Nephron (organoid): ENCODE results near the gene FAM120C.
A peak's percentile ranks its signal among the peaks of the same experiment; 100 is the strongest.

Experiments used
- H3K27ac Mint-ChIP-seq, 3 experiments: 2 replicates each; pipeline ENCODE4 v1.8.0; 2020; ENCODE audit warnings: mixed read lengths in 3 of 3, mild to moderate bottlenecking in 2 of 3, moderate library complexity in 1 of 3
- H3K27me3 Mint-ChIP-seq: 2 replicates; pipeline ENCODE4 v1.8.0; 2021; ENCODE audit warnings: low read depth, mild to moderate bottlenecking, moderate library complexity, mixed read lengths
- H3K36me3 Mint-ChIP-seq: 2 replicates; pipeline ENCODE4 v1.8.0; 2020; ENCODE audit warnings: low read depth, mixed read lengths
- H3K4me1 Mint-ChIP-seq: 2 replicates; pipeline ENCODE4 v1.8.0; 2020; ENCODE audit warnings: mixed read lengths
- H3K4me3 Mint-ChIP-seq, 3 experiments: 2 replicates each; pipeline ENCODE4 v1.8.0; 2020; ENCODE audit warnings: mild to moderate bottlenecking in 3 of 3, mixed read lengths in 3 of 3, moderate library complexity in 2 of 3
- H3K9me3 Mint-ChIP-seq: 2 replicates; pipeline ENCODE4 v1.8.0; 2020; ENCODE audit warnings: mixed read lengths
- TF ChIP-seq, protein P1 (sequence below), 3 experiments: fragments of 200-600 bp; sonication (generic); IDR thresholded peaks; one replicate each; pipeline ENCODE4 v1.5.0; 2021; ENCODE audit warnings: antibody characterized with exemption in 3 of 3; ENCODE audit not compliant: unreplicated experiment in 3 of 3

FAM120C gene

DNA sequence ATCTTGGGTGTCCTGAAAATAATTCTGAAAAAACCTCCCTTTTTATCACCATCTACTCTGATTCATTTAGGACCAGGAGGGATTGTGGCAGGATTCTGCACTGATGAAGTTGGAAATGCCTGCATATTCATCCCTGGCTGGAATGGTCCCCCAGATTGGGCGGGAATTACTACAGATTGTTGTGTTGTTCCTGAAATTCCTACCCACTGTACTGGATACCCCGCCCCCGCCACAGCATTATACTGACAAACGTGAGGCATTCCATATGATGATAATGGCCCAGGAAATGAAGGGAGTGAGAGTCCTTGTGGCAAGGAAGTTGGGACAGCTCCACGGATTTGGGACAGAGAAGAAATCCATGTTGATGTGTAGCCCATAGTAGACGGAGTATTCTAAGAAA is 15.2 kb upstream of the FAM120C start:
- H3K9me3 Mint-ChIP-seq: no peaks in the 10 kb centered on the region
- H3K27ac Mint-ChIP-seq: no peak overlapping the region
- TF ChIP-seq, protein P1, sequence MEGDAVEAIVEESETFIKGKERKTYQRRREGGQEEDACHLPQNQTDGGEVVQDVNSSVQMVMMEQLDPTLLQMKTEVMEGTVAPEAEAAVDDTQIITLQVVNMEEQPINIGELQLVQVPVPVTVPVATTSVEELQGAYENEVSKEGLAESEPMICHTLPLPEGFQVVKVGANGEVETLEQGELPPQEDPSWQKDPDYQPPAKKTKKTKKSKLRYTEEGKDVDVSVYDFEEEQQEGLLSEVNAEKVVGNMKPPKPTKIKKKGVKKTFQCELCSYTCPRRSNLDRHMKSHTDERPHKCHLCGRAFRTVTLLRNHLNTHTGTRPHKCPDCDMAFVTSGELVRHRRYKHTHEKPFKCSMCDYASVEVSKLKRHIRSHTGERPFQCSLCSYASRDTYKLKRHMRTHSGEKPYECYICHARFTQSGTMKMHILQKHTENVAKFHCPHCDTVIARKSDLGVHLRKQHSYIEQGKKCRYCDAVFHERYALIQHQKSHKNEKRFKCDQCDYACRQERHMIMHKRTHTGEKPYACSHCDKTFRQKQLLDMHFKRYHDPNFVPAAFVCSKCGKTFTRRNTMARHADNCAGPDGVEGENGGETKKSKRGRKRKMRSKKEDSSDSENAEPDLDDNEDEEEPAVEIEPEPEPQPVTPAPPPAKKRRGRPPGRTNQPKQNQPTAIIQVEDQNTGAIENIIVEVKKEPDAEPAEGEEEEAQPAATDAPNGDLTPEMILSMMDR (IDR thresholded peaks at IDR 0.05; ENCODE audit: unreplicated experiment in 3 of 3): no peak
- H3K4me3 Mint-ChIP-seq: no peak overlapping the region
- H3K4me1 Mint-ChIP-seq: no peaks in the 10 kb centered on the region
- H3K36me3 Mint-ChIP-seq: peaks cover 5% of the 10 kb centered on the region
- no peaks in the 10 kb centered on the region for H3K27me3 Mint-ChIP-seq

DNA sequence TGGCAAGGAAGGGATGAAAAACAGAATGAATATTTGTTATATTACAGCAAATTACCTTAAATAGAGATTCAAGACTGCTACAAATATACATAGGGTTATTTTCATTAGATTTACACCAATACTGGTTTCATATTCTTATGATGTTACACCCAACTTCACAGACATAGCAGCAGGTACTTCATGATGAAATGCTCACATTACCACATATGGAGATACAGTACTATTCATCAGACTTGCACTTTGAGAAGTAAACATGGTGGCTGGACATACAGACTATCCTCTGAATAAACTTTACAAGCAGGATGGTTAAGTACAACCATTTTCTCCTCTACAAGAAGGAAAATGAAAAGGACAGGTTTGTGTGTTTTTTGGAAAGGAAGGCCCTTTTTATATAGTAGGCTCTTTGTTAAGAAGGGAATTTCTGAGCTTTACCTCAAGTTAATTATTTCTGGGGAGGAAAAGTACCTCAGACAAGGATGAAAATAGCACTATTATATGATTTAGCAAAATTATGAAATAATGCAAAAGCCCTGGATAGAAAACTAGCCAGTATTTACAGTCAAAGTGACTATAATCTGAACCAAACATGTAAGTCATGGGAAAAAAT is 12.0 kb upstream of the FAM120C start:
- Mint-ChIP-seq H3K27me3 (no peaks in the 10 kb centered on the region), H3K4me1 (no peaks in the 10 kb centered on the region), H3K27ac (no peak overlapping the region)

DNA sequence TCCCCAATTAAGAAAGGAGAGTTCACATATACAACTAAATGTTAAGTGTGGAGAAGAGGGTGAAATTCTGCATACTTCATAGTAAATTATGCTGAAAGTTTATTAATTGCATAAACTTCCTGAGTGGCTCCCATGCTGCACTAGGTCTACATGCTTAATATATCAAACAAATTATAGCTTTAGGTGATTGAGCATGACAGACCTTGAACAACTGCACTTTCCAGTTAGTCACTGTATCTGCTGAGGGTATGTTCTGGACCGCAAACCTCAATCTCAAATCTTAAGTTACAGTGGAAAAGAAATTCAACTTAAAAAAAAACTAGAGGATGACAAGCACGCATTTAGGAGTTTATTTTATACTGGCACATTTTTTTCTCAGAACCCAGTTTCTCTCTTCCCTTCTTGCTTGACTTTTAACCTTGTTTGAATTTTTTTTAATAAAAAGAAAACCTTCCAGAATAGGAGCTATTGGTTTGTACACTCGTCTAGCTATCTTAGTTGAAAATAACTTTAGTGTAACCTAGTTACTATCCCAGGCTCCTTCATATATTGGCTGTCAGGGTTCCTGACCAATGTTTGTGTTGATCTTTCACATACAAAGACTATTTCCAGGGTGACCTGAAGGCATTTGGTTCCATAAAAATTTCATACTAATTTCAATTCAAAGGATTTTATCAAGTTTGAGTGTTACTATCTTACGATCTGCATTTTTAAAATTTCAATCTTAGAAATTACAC is 10.2 kb upstream of the FAM120C start:
- Mint-ChIP-seq H3K9me3 (no peaks in the 10 kb centered on the region), H3K27me3 (no peaks in the 10 kb centered on the region), H3K4me1 (no peaks in the 10 kb centered on the region), H3K27ac (no peak overlapping the region), H3K4me3 (no peak overlapping the region), H3K36me3 (no peaks in the 10 kb centered on the region)
- TF ChIP-seq, protein P1 (IDR thresholded peaks at IDR 0.05; ENCODE audit: unreplicated experiment in 3 of 3): no peak

More for the DNA sequence above, 12.0 kb upstream of the FAM120C start:
- TF ChIP-seq, protein P1 (IDR thresholded peaks at IDR 0.05; ENCODE audit: unreplicated experiment in 3 of 3): no peak
- Mint-ChIP-seq H3K36me3 (peaks cover 4% of the 10 kb centered on the region), H3K9me3 (no peaks in the 10 kb centered on the region), H3K4me3 (no peak overlapping the region)

DNA sequence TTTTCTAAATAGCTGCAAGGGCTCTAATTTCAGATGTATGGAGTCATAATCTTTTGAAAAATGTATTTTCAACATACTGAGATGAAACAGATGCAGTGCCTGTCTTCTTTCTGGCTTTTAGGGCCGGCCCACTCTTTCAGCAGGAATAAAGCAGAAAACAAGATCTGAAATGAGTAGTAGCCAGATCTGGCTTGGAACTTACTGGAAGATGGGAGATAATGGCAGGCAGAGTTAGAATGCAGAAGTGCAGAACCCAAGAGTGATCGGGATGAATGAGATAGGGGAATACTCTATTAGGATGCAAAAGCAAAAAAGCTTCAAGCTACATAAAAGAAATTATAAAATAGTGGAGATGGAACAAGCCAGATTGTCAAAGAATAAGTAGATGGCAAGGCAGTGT is 1.4 kb upstream of the FAM120C start:
- Mint-ChIP-seq H3K36me3 (no peaks in the 10 kb centered on the region), H3K4me3 (no peak overlapping the region), H3K9me3 (peaks cover 5% of the 10 kb centered on the region), H3K27me3 (no peaks in the 10 kb centered on the region), H3K27ac (no peak overlapping the region), H3K4me1 (peaks cover 23% of the 10 kb centered on the region)
- TF ChIP-seq, protein P1 (IDR thresholded peaks at IDR 0.05; ENCODE audit: unreplicated experiment in 3 of 3): no peak

DNA sequence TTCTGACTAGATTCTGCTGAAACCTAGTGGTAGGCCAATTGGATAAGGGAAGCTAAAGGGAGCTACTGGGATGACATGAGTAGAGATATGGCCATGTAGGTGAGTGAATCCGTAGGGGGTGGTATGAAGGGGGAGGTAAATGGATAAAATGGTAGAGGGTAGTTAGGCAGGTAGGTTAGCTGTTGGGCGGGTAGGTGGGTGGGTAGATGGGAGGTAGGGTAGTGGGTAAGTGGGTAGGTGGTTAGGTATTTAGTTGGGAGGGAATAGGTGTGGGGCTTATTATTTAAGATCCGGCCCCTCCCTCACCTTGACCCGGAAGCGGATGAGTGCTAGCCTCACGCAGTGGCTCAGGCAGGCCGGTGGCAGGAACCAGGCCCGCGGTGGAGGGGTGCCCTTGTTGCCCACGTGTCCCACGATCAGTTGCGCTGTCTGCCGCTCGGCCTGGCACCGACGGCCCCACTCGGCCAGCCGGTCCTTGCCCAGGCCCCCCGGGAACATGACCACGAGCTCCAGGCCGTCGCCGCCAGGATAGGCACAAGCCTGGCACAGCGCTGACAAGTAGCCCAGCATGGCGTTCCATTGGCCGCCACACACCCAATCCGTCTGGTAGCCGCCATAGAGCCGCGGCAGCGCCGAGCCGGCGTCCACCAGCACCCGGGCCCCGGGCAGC is 725 bp downstream of the FAM120C start:
- Mint-ChIP-seq H3K27me3 (no peaks in the 10 kb centered on the region), H3K4me3 (peak overlapping the region; percentile 79 to 88 (median 86)), H3K36me3 (peaks cover 4% of the 10 kb centered on the region), H3K9me3 (peaks cover 5% of the 10 kb centered on the region), H3K4me1 (peaks cover 37% of the 10 kb centered on the region), H3K27ac (peak overlapping the region; percentile 14 to 79 (median 71))
- TF ChIP-seq, protein P1 (IDR thresholded peaks at IDR 0.05; ENCODE audit: unreplicated experiment in 3 of 3): no peak
